Occipital lobe (tissue), 2 donors: ENCODE measurements around the gene SMARCD2. TPM values are rescaled to one million over a fixed set of nuclear protein-coding genes. Genes with fewer than 3 reads are reported as not detected.
A peak's percentile ranks its signal among the peaks of the same experiment; 100 is the strongest.
"Not testable (repeated sequence)": the region's sequence is repeated elsewhere in the genome, so short reads cannot be mapped to it uniquely, and the experiment has no call there.

Experiments
- DNase-seq: peaks from one replicate; lab custom pipeline; 2025; lab: John Stamatoyannopoulos, UW
- total RNA-seq: library from RNA; depleted of rRNA; stranded (reverse); fragments of >200 nt; gene quantifications from one replicate; pipeline ENCODE4 v1.2.3, GENCODE V29; 2014

SMARCD2 gene
- total RNA-seq = 13.1 TPM

DNA sequence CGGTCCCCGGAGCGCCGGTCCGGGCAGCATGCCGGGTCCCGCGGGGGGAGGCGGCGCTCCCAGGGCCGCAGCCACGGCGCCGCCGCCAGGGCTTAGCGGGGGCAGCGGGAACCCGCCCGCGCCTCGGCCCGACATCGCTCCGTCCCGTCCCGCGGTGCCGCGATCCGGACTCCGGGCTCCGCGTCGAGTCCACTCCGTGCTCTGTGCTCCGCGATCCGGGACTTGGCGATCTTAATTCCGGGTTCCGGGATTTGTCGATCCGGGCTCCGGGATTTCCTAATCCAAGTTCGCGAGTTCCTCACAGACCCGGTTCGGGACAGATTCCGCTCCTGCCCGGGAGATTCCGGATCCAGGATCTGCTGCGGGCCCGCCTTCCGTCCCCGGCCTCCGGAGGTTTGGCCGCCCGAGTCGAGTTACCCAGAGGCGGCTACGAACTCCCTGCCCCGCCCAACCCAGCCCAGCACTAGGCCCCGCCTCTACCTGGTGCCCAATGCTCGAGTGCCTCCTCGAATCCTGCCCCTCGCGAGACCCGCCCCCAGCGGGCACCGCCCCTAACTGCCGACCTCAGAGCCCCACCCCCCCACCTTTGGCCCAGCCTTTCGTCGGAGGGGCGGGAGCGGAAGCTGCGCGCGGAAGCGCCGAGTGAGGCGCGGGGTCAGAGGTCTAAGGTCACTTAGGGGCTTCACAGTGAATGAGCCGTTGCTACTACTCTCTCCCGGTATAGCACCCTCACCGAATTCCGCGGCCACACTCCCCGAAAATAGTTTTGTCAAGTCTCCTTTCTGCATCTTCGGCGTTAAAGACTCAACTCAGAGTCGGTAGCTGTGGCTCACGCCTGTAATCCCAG lies at the start of gene SMARCD2:
SMARCD2 (minus strand) TSS at position 146 of the 847 bp plus-strand sequence; CDS start at position 135, 11 bp downstream.
- peak; percentile 99 for DNase-seq

DNA sequence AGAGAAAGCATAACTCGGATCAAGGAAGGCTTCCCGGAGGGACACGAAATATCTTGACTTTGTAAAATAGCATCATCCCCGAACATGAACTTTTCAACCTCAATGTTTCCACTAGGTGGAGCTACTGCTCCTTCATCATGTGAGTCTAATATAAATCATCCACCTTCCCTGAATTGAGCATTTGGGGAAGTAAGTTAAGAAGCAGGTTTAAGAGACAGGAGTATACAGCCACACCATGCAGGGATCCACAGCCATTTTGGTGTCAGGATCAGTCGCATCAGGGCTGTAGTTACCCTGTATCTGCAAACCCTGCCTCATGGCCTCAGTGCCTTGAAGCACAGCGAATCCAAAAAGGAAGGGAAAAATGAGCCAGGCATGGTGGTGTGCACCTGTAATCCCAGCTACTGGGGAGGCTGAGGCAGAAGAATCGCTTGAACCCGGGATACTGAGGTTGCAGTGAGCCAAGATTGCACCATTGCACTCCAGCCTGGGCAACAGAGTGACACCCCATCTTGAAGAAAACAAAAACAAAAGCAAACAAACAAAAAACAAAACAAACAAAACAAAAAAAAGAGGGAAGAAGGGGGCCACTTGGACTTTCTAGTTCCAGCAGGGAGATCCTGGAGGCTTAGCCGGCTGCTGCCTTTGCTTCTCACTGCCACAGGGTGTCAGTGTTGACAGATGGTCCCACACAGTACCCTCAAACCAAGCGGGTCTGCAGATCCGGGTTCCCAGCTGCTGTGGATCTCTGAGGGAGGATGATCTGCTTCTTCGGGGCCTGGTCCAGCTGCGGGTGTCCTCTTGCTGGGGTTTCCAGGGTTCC lies 46.8 kb upstream of the SMARCD2 start:
- not testable (repeated sequence) for DNase-seq

DNA sequence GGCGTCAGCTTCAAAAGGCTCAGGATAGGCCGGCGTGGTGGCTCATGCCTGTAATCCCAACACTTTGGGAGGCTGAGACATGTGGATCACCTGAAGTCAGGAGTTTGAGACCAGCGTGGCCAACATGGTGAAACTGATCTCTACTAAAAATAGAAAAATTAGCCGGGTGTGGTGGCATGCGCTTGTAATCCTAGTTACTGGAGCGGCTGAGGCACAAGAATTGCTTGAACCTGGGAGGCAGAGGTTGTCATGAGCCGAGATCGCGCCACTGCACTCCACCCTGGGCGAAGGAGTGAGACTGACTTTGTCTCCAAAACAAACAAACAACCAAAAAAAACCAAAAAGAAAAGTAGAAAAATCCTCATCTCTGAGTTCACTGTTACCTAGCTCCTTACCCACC lies 42.6 kb upstream of the SMARCD2 start:
- not testable (repeated sequence) for DNase-seq

DNA sequence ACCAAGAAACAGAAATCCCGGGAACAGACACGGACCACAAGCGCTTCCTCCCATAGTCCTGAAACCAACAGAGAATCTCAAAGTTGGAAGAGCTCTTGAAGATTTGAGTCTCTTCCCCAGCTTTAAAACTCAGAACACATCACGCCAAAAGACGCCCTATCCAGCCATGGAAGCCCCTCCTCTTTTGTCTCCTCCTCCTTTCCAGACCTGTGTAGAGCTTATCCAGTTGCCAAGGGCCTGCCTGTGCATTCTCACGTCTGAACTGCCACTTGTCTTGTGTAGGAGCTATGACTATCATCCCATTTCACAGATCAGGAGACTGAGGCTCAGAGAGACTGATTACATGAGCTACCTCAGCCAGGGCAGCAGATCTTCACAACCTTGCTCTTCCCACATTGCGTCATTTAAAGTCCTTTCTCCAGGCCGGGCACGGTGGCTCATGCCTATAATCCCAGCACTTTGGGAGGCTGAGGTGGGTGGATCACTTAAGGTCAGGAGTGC lies 40.2 kb upstream of the SMARCD2 start:
- not testable (repeated sequence) for DNase-seq

DNA sequence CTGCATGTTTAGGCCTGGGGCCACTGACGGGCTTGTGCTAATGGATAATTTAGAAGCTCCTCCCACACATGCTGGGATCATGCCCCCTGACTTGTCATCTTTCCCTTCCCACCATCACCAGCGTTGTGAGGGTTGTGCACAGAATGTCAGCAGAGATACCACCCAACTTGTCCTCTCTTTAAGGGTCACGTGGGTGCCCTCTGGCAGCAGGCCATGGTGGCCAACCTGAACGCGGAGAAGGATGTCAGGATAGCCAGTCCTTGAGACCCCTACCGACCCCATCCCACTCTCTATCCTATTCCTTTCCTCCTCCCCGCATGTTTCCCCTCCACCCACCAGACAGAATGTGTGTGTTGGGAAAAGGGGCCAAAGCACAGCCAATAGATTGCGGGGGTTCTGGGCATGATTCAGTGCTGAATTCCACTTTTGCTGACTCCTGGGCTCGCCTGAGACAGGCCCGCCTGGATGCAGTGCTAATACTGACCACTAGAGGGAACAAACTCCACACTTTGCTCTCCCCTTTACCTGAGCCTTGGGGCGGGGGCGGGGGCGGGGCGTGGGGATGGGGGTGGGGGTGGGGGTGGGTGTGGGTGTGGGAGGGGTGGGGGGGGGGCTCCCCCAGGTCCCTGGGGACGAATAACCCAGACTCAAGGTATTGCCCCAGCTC lies 39.6 kb upstream of the SMARCD2 start, which contains the start of gene GH2:
GH2 (minus strand) TSS at position 10 of the 667 bp plus-strand sequence. CDS start 143 bp downstream, outside the sequence.
- DNase-seq = no peak

DNA sequence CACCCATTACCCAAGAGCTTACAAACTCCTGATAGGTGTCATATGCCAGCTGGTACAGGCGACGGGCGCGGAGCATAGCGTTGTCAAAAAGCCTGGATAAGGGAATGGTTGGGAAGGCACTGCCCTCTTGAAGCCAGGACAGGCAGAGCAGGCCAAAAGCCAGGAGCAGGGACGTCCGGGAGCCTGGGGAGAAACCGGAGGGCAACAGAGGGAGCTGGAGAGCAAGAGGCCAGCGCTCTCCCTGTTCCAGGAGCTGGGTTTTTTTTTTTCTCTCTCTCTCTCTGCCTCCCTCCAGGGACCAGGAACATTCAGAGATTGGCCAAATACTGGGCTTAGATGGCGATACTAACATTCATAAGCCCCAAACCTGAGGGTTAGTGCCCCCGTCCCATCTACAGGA lies 38.9 kb upstream of the SMARCD2 start:
- DNase-seq = not testable (repeated sequence)

DNA sequence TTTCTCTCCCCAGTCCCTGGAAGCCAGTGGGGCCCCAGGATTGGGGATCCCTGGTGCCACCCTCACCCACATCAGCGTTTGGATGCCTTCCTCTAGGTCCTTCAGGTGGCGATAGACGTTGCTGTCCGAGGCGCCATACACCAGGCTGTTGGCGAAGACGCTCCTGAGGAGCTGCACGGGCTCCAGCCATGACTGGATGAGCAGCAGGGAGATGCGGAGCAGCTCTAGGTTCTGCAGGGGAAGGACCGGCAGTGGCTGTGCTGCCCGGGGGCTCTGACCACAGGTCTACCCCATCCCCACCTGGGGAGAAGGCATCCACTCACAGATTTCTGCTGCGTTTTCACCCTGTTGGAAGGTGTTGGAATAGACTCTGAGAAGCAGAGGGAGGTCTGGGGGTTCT lies 38.2 kb upstream of the SMARCD2 start:
- DNase-seq = no peak

DNA sequence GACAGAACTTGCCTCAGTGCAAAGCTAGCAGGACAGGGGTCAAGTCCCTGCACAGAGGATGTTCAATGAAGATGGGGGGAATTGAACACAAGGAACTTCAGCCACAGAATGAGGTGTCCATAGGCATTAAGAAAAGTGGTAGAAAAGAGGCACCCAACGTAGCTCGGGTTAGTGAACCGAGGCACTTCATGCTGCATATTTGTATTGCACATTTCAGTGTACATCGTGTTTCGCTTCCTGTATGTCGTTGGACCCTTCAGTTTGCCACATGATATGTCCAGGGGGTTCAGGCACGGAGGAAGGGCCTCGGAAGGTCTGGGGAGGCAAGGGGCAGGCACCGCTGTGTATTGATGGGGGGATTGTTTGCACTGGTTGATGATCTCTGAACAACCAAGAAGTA lies 35.9 kb upstream of the SMARCD2 start:
- not testable (repeated sequence) for DNase-seq

DNA sequence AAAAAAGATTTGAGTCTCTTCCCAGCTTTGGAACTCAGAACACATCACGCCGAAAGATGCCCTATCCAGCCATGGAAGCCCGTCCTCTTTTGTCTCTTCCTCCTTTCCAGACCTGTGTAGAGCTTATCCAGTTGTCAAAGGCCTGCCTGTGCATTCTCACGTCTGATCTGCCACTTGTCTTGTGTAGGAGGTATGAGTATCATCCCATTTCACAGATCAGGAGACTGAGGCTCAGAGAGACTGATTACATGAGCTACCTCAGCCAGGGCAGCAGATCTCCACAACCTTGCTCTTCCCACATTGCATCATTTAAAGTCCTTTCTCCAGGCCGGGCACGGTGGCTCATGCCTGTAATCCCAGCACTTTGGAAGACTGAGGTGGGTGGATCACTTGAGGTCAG lies 32.2 kb upstream of the SMARCD2 start:
- DNase-seq = not testable (repeated sequence)

DNA sequence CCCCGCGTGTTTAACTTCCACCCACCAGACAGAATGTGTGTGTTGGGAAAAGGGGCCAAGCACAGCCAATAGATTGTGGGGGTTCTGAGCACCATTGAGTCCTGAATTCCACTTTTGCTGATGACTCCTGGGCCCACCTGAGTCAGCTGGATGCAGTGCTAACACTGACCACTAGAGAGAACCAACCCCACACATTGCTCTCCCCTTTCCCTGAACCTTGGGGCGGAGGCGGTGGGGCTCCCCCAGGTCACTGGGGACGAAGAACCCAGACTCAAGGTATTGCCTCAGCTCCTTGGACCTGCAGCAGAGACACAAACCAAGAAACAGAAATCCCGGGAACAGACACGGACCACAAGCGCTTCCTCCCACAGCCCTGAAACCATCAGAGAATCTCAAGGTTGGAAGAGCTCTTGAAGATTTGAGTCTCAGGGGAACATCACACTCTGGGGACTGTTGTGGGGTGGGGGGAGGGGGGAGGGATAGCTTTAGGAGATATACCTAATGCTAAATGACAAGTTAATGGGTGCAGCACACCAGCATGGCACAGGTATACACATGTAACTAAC lies 31.7 kb upstream of the SMARCD2 start:
- not testable (repeated sequence) for DNase-seq

DNA sequence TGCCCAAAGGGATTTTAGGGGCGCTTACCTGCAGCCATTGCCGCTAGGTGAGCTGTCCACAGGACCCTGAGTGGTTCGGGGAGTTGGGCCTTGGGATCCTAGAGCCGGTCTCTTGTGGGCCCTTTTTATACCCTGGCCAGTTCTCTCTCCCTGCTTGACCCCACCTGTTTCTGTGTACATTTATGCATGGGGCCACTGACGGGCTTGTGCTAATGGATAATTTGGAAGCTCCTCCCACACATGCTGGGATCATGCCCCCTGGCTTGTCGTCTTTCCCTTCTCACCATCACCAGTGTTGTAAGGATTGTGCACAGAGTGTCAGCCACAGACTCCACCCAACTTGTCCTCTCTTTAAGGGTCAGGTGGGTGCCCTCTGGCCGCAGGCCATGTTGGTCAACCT lies 31.1 kb upstream of the SMARCD2 start, which contains the start of gene CSH2:
CSH2 (minus strand) TSS at position 101 of the 400 bp plus-strand sequence; CDS start at position 38, 63 bp downstream.
- DNase-seq = not testable (repeated sequence)

DNA sequence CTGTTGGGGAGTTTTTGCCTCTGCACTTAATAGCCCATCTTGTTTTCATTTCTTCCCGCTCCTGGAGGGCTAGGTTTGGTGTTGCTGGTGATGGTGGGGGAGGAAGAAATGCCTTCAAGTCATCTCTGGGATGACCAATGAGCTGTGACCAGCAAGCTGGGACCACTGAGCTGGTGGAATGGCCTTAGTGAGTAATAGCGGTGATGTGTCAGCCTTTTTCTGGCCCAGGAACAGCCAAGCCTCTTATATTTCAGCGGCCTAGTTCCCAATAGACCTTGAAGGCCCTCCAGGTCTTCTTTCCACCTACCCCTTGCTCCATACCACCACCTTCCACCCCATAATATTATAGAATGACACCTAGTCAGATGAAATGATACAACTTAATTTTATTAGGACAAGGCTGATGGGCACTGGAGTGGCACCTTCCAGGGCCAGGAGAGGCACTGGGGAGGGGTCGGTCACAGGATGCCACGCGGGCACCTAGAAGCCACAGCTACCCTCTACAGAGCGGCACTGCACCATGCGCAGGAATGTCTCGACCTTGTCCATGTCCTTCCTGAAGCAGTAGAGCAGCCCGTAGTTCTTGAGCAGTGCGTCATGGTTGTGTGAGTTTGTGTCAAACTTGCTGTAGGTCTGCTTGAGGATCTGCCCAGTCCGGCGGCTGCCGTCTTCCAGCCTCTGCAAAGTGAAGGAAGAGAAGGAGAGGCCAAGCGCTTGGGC lies 29.3 kb upstream of the SMARCD2 start:
- DNase-seq = not testable (repeated sequence)

DNA sequence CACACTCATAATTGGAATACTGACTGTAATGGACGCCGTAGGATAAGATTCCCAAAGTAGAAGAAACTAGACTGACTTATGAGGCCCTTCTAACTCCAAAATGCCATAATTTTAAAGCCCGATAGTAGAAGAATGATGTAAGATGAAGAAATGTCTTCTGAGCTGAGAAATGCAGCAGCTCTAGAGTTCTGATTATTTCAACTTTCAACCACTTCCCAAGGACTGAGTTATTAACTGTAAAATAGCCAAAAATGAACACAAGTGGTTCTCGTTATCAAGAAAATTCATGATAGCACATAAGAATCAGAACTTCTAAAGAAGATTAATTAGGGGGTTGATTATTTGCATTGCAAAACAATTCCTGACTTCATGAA lies 27.8 kb upstream of the SMARCD2 start:
- DNase-seq = not testable (repeated sequence)

DNA sequence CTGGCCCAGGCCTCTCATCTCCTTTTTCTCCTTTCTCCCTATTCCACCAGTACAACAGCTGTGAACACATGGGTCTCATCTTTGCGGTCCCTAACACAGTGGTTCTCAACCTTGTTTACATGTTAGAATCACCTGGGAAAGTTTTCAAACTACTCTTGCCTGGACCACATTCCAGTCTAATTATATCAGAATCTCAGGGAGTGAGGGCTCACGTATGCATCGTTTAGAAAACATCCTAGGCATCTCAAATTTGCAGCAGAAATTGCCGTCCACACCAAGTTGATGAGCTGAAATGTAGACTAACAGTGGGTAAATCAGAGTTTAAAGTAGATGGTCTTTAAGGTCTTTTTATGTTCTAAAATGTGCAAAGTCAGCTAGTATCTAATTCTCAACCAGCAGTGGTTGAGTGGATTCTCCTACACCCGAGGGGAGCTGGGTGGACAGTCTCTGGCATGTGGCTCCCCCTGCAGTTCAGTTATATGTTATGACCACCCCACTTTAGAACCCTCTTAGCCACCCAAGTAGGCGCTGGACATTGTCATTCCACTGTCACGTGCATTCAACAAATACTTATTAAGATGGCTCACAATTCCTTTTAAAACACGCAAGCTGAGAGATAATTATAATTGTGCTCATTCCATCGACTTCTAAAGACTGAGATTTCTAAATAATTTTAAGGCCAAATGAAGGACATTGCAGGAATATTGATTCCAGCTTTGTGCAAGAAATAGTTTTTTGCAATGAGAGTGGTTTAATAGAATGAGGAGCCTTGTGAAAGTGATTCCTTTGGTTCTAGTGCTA lies 27.2 kb upstream of the SMARCD2 start:
- DNase-seq = not testable (repeated sequence)

DNA sequence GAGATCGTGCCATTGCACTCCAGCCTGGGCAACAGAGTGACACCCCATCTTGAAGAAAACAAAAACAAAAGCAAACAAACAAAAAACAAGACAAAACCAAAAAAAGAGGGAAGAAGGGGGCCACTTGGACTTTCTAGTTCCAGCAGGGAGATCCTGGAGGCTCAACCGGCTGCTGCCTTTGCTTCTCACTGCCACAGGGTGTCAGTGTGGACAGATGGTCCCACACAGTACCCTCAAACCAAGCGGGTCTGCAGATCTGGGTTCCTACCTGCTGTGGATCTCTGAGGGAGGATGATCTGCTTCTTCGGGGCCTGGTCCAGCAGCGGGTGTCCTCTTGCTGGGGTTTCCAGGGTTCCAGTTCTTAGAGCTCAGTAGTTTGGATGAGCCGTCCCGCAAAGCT lies 24.1 kb upstream of the SMARCD2 start:
- DNase-seq = not testable (repeated sequence)

DNA sequence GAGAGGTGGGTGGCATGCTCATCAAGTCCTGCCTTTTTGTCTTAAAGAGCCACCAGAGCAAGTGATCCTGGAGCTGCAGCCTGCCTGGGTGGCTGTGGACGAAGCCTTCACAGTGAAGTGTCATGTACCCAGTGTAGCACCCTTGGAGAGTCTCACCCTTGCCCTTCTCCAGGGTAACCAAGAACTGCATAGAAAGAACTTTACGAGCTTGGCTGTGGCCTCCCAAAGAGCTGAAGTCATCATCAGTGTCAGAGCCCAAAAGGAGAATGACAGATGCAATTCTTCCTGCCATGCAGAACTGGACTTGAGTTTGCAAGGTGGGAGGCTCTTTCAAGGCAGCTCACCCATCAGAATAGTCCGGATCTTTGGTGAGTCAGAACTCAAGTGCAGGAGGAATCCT lies 16.8 kb upstream of the SMARCD2 start:
- DNase-seq = no peak

DNA sequence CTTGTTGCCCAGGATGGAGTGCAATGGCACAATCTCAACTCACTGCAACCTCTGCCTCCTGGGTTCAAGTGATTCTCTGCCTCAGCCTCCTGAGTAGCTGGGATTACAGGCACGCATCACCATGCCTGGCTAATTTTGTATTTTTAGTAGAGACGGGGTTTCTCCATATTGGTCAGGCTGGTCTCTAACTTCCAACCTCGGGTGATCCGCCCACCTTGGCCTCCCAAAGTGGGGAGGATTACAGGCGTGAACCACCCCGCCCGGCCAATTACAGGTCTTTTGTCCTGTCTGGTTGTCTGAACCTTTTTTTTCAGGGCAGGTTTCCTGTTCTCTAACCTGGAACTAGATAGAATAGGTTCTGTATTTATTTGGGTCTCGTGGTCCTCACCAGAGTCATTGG lies 13.9 kb upstream of the SMARCD2 start:
- not testable (repeated sequence) for DNase-seq

DNA sequence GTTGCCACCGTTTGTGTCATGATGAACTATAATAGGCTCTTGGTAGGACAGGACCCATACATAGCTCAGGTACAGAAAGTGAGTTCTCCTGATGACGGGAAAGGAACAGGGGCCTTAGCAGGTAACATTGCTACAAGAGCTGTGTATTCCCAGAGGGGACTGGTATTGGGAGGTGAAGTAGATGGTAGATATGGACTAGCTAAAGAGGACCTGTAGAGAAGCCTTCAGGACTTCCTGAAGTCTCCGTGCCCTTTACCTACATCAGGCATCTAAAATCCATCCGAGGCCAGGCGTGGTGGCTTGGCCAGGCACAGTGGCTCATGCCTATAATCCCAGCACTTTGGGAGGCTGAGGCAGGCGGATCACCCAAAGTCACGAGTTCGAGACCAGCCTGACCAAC lies 12.7 kb upstream of the SMARCD2 start:
- no peak for DNase-seq

DNA sequence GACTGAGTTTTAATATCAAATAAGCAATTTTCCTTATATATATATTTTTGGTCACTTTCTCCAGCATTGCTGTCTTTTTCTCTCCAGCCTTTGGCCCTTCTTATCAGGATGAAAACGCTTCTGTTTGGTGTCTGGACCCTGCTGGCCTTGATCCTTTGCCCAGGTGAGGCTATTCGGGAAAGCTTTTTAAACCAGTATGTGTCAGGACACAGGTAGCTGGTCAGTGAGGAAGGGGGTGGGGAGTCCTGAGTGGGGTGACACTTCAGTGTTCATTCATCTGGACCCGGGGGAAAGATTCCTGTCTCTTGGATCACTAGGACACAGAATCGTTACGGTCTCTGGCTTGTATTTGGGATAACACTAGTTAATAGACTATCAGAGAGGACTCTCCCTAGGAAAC lies 12.2 kb upstream of the SMARCD2 start:
- no peak for DNase-seq

DNA sequence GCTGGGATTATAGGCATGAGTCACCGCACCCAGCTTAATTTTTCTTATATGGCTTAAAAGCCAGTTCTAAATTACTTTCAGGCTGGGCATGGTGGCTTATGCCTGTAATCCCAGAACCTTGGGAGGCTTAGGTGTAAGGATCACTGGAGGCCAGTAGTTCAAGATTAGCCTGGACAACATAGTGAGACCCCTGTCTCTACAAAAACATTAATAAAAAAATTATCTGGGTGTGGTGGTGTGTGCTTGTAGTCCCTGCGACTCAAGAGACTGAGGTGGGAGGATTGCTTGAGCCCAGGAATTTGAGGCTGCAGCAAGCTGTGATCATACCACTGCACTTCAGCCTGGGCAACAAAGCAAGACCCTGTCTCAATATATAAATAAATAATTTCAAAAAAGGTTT lies 10.8 kb upstream of the SMARCD2 start:
- DNase-seq = no peak
